22Rv1 (cell line): ENCODE measurements around the gene RHOB.
A peak's percentile ranks its signal among the peaks of the same experiment; 100 is the strongest.

Experiments used
- H3K27ac ChIP-seq: fragments of 450-650 bp; 2 replicates; pipeline ENCODE4 v1.5.1; 2017
- CTCF ChIP-seq: fragments of 450-650 bp; IDR thresholded peaks from 2 replicates; pipeline ENCODE4 v1.5.1; 2017; ENCODE audit warnings: mild to moderate bottlenecking
- ZFX ChIP-seq: fragments of 450-650 bp; IDR thresholded peaks from 2 replicates; pipeline ENCODE4 v1.6.1; 2017; ENCODE audit warnings: antibody characterized with exemption, borderline replicate concordance

RHOB gene

GRCh38 chr2:20468549-20469500, 22.0 kb downstream of the RHOB start:
- TF ChIP-seq CTCF (no peak), ZFX (no peak)
- peak overlapping the region; percentile 91 for H3K27ac ChIP-seq

- peak overlapping the region; percentile 91 for H3K27ac ChIP-seq
- no peak for TF ChIP-seq ZFX
- no peak for TF ChIP-seq CTCF
These were observed 22.7 kb downstream of the RHOB start for GRCh38 chr2:20469595-20469994.

- peak overlapping the region; percentile 91 for H3K27ac ChIP-seq
- TF ChIP-seq ZFX (no peak), CTCF (no peak)
These were observed 23.3 kb downstream of the RHOB start for GRCh38 chr2:20470211-20470610.

- no peak for TF ChIP-seq ZFX
- TF ChIP-seq CTCF: no peak
- no peak overlapping the region for H3K27ac ChIP-seq
These were observed 24.3 kb downstream of the RHOB start for GRCh38 chr2:20471148-20471547.

GRCh38 chr2:20471902-20472559, 25.2 kb downstream of the RHOB start:
- peak overlapping the region; percentile 42 for H3K27ac ChIP-seq

GRCh38 chr2:20472569-20472968, 25.7 kb downstream of the RHOB start:
- H3K27ac ChIP-seq: peak overlapping the region; percentile 42; the same call in 1 of the 2 replicates
- TF ChIP-seq CTCF: no peak
- TF ChIP-seq ZFX: no peak

More at GRCh38 chr2:20471902-20472559, 25.2 kb downstream of the RHOB start:
- TF ChIP-seq CTCF: no peak
- no peak for TF ChIP-seq ZFX

GRCh38 chr2:20473128-20473527, 26.3 kb downstream of the RHOB start:
- TF ChIP-seq CTCF (no peak), ZFX (no peak)
- H3K27ac ChIP-seq: no peak overlapping the region
